GM23338 (cell line): ENCODE measurements around the gene PHKA2. TPM values are rescaled to one million over a fixed set of nuclear protein-coding genes. Genes with fewer than 3 reads are reported as not detected.

Source experiments
- ATAC-seq: fragments of 200-7000 bp; cut with Tn5 transposase; 3 replicates; pipeline ENCODE4 v1.9.1; 2020
- DNase-seq: peaks from one replicate; pipeline ENCODE4 v3.0.0-alpha.2; 2015; ENCODE audit warnings: low spot score
- H2AFZ ChIP-seq: fragments of 200-600 bp; sonication (generic); 2 replicates; pipeline ENCODE4 v1.8.0; 2016; ENCODE audit warnings: antibody characterized with exemption, mild to moderate bottlenecking, moderate library complexity
- H3F3A ChIP-seq: fragments of 200-600 bp; sonication (generic); replicated peaks from 2 replicates; pipeline ENCODE4 v1.8.0; 2017; ENCODE audit warnings: antibody characterized with exemption, mixed run types, low read depth
- H3K27ac ChIP-seq: fragments of 200-600 bp; sonication (generic); 2 replicates; pipeline ENCODE4 v1.6.1; 2016; ENCODE audit warnings: low read depth
- H3K27me3 ChIP-seq: fragments of 200-600 bp; sonication (generic); 2 replicates; pipeline ENCODE4 v1.8.0; 2016; ENCODE audit warnings: mild to moderate bottlenecking, mixed run types, moderate library complexity; ENCODE audit not compliant: insufficient read depth
- H3K36me3 ChIP-seq: fragments of 200-600 bp; sonication (generic); 2 replicates; pipeline ENCODE4 v1.8.0; 2016; ENCODE audit warnings: mild to moderate bottlenecking; ENCODE audit not compliant: insufficient read depth
- H3K4me1 ChIP-seq: fragments of 200-600 bp; sonication (generic); 2 replicates; pipeline ENCODE4 v1.8.0; 2016; ENCODE audit warnings: mild to moderate bottlenecking, moderate library complexity; ENCODE audit not compliant: insufficient read depth
- H3K4me2 ChIP-seq: fragments of 200-600 bp; sonication (generic); 2 replicates; pipeline ENCODE4 v1.7.1; 2017; ENCODE audit warnings: mixed run types
- H3K4me3 ChIP-seq: fragments of 200-600 bp; sonication (generic); 2 replicates; pipeline ENCODE4 v1.6.1; 2016; ENCODE audit warnings: mixed run types
- H3K79me2 ChIP-seq: fragments of 200-600 bp; sonication (generic); replicated peaks from 2 replicates; pipeline ENCODE4 v1.8.0; 2017; ENCODE audit warnings: mild to moderate bottlenecking; ENCODE audit not compliant: insufficient read depth
- H3K9me2 ChIP-seq: fragments of 200-600 bp; sonication (generic); 2 replicates; pipeline ENCODE4 v1.8.0; 2017; ENCODE audit not compliant: insufficient read depth
- H4K20me1 ChIP-seq: fragments of 200-600 bp; sonication (generic); replicated peaks from 2 replicates; pipeline ENCODE4 v1.8.0; 2017; ENCODE audit warnings: mild to moderate bottlenecking; ENCODE audit not compliant: insufficient read depth
- H3K27ac Mint-ChIP-seq: 2 replicates; pipeline ENCODE4 v1.8.0; 2020; ENCODE audit warnings: inconsistent platforms, mild to moderate bottlenecking, moderate library complexity, mixed read lengths
- H3K27me3 Mint-ChIP-seq: 3 replicates; pipeline ENCODE4 v1.8.0; 2022; ENCODE audit warnings: low read depth, mild to moderate bottlenecking, moderate library complexity, mixed read lengths, inconsistent platforms; ENCODE audit not compliant: insufficient read depth, poor library complexity
- H3K36me3 Mint-ChIP-seq: 3 replicates; pipeline ENCODE4 v1.8.0; 2021; ENCODE audit warnings: low read depth, mild to moderate bottlenecking, inconsistent platforms, moderate library complexity, mixed read lengths
- H3K4me1 Mint-ChIP-seq: 3 replicates; pipeline ENCODE4 v1.8.0; 2020; ENCODE audit warnings: mild to moderate bottlenecking, inconsistent platforms, mixed read lengths
- H3K4me3 Mint-ChIP-seq: 3 replicates; pipeline ENCODE4 v1.8.0; 2021; ENCODE audit warnings: moderate library complexity, mild to moderate bottlenecking, inconsistent platforms, mixed read lengths
- H3K9me3 Mint-ChIP-seq: 3 replicates; pipeline ENCODE4 v1.8.0; 2020; ENCODE audit warnings: moderate library complexity, mild to moderate bottlenecking, inconsistent platforms, mixed read lengths
- CREB1 ChIP-seq: fragments of 250-450 bp; sonication (Bioruptor Pico); IDR thresholded peaks from 2 replicates; pipeline ENCODE4 v1.5.0; 2020; ENCODE audit warnings: low read depth, mild to moderate bottlenecking, moderate library complexity
- CTCF ChIP-seq, 2 experiments: fragments of 200-600 bp in 1 of 2; sonication (generic) in 1 of 2; conservative IDR thresholded peaks; 2 replicates each; pipeline versions ENCODE4 v1.5.1 to v1.6.1; 2016 to 2017; ENCODE audit warnings: antibody characterized with exemption in 2 of 2, low read depth in 2 of 2, mild to moderate bottlenecking in 2 of 2, moderate library complexity in 1 of 2
- ETS1 ChIP-seq: IDR thresholded peaks from 2 replicates; pipeline ENCODE4 v1.6.1; 2016; ENCODE audit warnings: antibody characterized with exemption
- EZH2 ChIP-seq: fragments of 200-600 bp; sonication (generic); IDR thresholded peaks from one replicate; pipeline ENCODE4 v1.8.0; 2017; ENCODE audit warnings: antibody characterized with exemption, mild to moderate bottlenecking, low read depth; ENCODE audit not compliant: unreplicated experiment
- EZH2phosphoT487 ChIP-seq: fragments of 200-600 bp; sonication (generic); IDR thresholded peaks from one replicate; pipeline ENCODE4 v1.8.1; 2018; ENCODE audit warnings: antibody characterized with exemption; ENCODE audit not compliant: unreplicated experiment
- POLR2AphosphoS5 ChIP-seq: IDR thresholded peaks from 2 replicates; pipeline ENCODE4 v1.6.1; 2016; ENCODE audit warnings: antibody characterized with exemption, low read depth
- REST ChIP-seq: IDR thresholded peaks from one replicate; pipeline ENCODE4 v1.6.1; 2018; ENCODE audit warnings: antibody characterized with exemption; ENCODE audit not compliant: unreplicated experiment
- STAT1 ChIP-seq: IDR thresholded peaks from one replicate; pipeline ENCODE4 v1.6.1; 2016; ENCODE audit warnings: antibody characterized with exemption; ENCODE audit not compliant: unreplicated experiment
- polyA plus RNA-seq: library from polyadenylated mRNA; unstranded; fragments of >200 nt; fragmentation: Nextera tagmentation; extraction: Ambion mirVana; gene quantifications from 2 replicates; pipeline ENCODE4 v1.2.1, GENCODE V29; 2016
- total RNA-seq: library from RNA; depleted of rRNA; stranded (reverse); fragments of >200 nt; shearing (Covaris generic); gene quantifications from 2 replicates; pipeline ENCODE4 v1.2.3, GENCODE V29; 2014

Gene PHKA2
- total and polyA plus RNA-seq, 2 experiments from 2014 or later = 8.0 to 23.9 TPM

GRCh38 chrX:18955676-18956075 lies 28.2 kb downstream of the PHKA2 start:
- peaks cover 8% of the 10 kb centered on the region; the same call in 2 of the 3 replicates for H3K36me3 Mint-ChIP-seq
- H3K27me3 Mint-ChIP-seq = peaks cover 2% of the 10 kb centered on the region
- no peaks in the 10 kb centered on the region for H3K9me3 Mint-ChIP-seq
- no peak for TF ChIP-seq STAT1
- no peak for TF ChIP-seq ETS1
- no peak for TF ChIP-seq CREB1 (CRISPR knock-in tag)
- TF ChIP-seq EZH2 = no peak
- no peak for TF ChIP-seq REST
- no peak overlapping the region for H3K4me2 ChIP-seq
- H4K20me1 ChIP-seq = no peaks in the 10 kb centered on the region
- H3K27ac Mint-ChIP-seq = no peak overlapping the region
- H3K4me1 Mint-ChIP-seq = peaks cover 9% of the 10 kb centered on the region
- no peak overlapping the region for H3K4me3 Mint-ChIP-seq
- H3K4me3 ChIP-seq = no peak overlapping the region
- H3K4me1 ChIP-seq = no peaks in the 10 kb centered on the region
- ATAC-seq = no peak
- H3K27me3 ChIP-seq = no peaks in the 10 kb centered on the region
- H3K36me3 ChIP-seq = no peaks in the 10 kb centered on the region
- no peak overlapping the region for H2AFZ ChIP-seq
- H3F3A ChIP-seq = no peaks in the 10 kb centered on the region
- no peaks in the 10 kb centered on the region for H3K79me2 ChIP-seq
- H3K9me2 ChIP-seq = no peaks in the 10 kb centered on the region
- no peak overlapping the region for H3K27ac ChIP-seq
- no peak for DNase-seq

- no peaks in the 10 kb centered on the region for H3F3A ChIP-seq
- no peaks in the 10 kb centered on the region for H3K4me1 ChIP-seq
- H3K4me3 ChIP-seq = no peak overlapping the region
- Mint-ChIP-seq H3K9me3 (no peaks in the 10 kb centered on the region), H3K27ac (no peak overlapping the region), H3K4me1 (0 out of 3 replicates have a peak, but pooled peaks cover 2% of the 10 kb centered on the region), H3K4me3 (no peak overlapping the region), H3K36me3 (peaks cover 25% of the 10 kb centered on the region), H3K27me3 (peaks cover 2% of the 10 kb centered on the region)
- H3K36me3 ChIP-seq = no peaks in the 10 kb centered on the region
- H3K4me2 ChIP-seq = no peak overlapping the region
- H3K9me2 ChIP-seq = no peaks in the 10 kb centered on the region
- TF ChIP-seq POLR2AphosphoS5 (no peak), CTCF (conservative IDR thresholded peaks at IDR 0.05; ENCODE audit: low read depth in 2 of 2) (peak in 1 of 2 experiments; percentile 55; a peak in 3 of 4 replicates), EZH2phosphoT487 (no peak)
- no peak overlapping the region for H3K27ac ChIP-seq
- H3K27me3 ChIP-seq = no peaks in the 10 kb centered on the region
- H2AFZ ChIP-seq = no peak overlapping the region
- H4K20me1 ChIP-seq = no peaks in the 10 kb centered on the region
- peak; percentile 4 for DNase-seq
- no peaks in the 10 kb centered on the region for H3K79me2 ChIP-seq
- ATAC-seq = peak; percentile 63
These were observed 32.9 kb downstream of the PHKA2 start for GRCh38 chrX:18951032-18951431.
